PFSK-1 (cell line): ENCODE measurements around the gene ZNF625.

Experiments
- FOXP2 ChIP-seq: optimal IDR thresholded peaks from 2 replicates; pipeline ENCODE3; 2011; ENCODE audit warnings: borderline replicate concordance, control low read depth, inconsistent platforms; ENCODE audit not compliant: insufficient read depth; ENCODE audit errors: extremely low read length, extremely low read depth
- POLR2AphosphoS5 ChIP-seq: IDR thresholded peaks from 2 replicates; pipeline ENCODE4 v1.6.1; 2012; ENCODE audit warnings: low read depth, mild to moderate bottlenecking, control low read depth, low read length, moderate library complexity
- REST ChIP-seq, 2 experiments: IDR thresholded peaks; 2 replicates each; pipeline versions ENCODE4 v1.6.1 to v1.8.0; 2011 to 2012; ENCODE audit warnings: low read depth in 2 of 2, low read length in 2 of 2, control low read depth in 1 of 2, inconsistent platforms in 1 of 2, mild to moderate bottlenecking in 1 of 2, moderate library complexity in 1 of 2; ENCODE audit not compliant: insufficient read depth in 1 of 2
- SIN3A ChIP-seq: IDR thresholded peaks from 2 replicates; pipeline ENCODE4 v1.6.1; 2012; ENCODE audit warnings: mild to moderate bottlenecking, low read length, moderate library complexity, borderline replicate concordance; ENCODE audit not compliant: insufficient read depth
- TAF1 ChIP-seq: IDR thresholded peaks from 2 replicates; pipeline ENCODE4 v1.6.1; 2012; ENCODE audit warnings: low read length, control low read depth, borderline replicate concordance; ENCODE audit not compliant: insufficient read depth

Gene ZNF625

GRCh38 chr19:12111943-12112637 lies 44.4 kb downstream of the ZNF625 start:
- TF ChIP-seq TAF1 (no peak), SIN3A (no peak), FOXP2 (no peak), POLR2AphosphoS5 (no peak), REST (IDR thresholded peaks at IDR 0.05; ENCODE audit: insufficient read depth in 1 of 2, low read depth in 2 of 2, low read length in 2 of 2) (no peak)

GRCh38 chr19:12111176-12111575 lies 45.4 kb downstream of the ZNF625 start:
- no peak for TF ChIP-seq SIN3A
- no peak for TF ChIP-seq TAF1
- no peak for TF ChIP-seq POLR2AphosphoS5
- no peak for TF ChIP-seq FOXP2
- no peak for TF ChIP-seq REST (IDR thresholded peaks at IDR 0.05; ENCODE audit: insufficient read depth in 1 of 2, low read depth in 2 of 2, low read length in 2 of 2)

GRCh38 chr19:12098040-12098439 lies 58.5 kb downstream of the ZNF625 start:
- TF ChIP-seq SIN3A (no peak), POLR2AphosphoS5 (no peak), TAF1 (no peak), REST (IDR thresholded peaks at IDR 0.05; ENCODE audit: insufficient read depth in 1 of 2, low read depth in 2 of 2, low read length in 2 of 2) (no peak), FOXP2 (no peak)

GRCh38 chr19:12095111-12095790 lies 61.3 kb downstream of the ZNF625 start:
- TF ChIP-seq FOXP2 (no peak), POLR2AphosphoS5 (no peak), TAF1 (no peak), SIN3A (no peak), REST (IDR thresholded peaks at IDR 0.05; ENCODE audit: insufficient read depth in 1 of 2, low read depth in 2 of 2, low read length in 2 of 2) (no peak)
